ENCODE data around the gene CYP11A1.

CYP11A1 gene

DNA sequence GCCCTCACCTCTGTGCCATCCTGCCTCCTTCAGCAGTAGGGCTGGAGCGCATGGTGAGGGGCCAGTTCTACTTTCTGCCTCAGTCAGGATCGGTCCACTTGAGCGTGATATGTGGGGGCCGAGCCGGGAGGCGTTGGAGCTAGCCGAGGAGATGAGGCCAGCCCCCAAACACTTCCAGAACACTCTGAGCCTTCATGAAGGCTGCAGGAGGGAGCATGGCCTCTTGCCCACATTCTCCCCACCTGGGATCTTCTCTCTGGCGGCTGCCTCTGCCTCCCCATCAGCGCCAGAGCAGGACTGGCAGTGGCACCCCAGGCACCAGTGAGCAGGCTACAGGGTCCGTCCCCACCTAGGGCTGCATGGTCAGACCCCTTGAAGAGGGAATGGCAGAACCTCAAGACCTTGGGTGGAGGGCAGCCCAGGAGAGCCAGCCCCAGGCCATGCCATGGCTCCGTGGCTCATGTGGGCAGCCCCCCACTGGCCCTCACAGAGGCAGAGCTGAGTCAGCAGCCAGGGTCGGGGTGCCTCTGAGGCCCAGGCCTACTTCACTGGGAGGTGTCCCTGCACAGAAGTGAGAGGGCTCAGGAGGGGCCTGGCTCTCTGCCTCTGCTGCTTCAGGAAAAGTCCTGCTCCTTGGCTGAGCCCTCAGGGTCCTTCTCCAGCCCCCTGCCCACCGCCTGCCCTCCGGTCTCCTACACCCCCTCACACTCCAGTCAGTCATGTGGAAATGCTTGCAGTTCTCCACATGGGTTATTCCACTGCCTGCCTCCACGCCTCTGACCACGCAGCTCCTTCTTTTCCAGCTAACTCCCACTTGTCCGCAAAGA lies 28.1 kb upstream of the CYP11A1 start:
- no peak overlapping the region for H3K4me2 ChIP-seq (ENCODE audit: low read depth, low read length)
- no peak overlapping the region for H3K9ac ChIP-seq (ENCODE audit: low read length)
- TF ChIP-seq EZH2 (optimal IDR thresholded peaks at IDR 0.05; ENCODE audit: low read depth, low read length) (no peak), EZH2phosphoT487 (IDR thresholded peaks at IDR 0.05; ENCODE audit: low read length) (no peak)
- TF ChIP-seq, protein P1, sequence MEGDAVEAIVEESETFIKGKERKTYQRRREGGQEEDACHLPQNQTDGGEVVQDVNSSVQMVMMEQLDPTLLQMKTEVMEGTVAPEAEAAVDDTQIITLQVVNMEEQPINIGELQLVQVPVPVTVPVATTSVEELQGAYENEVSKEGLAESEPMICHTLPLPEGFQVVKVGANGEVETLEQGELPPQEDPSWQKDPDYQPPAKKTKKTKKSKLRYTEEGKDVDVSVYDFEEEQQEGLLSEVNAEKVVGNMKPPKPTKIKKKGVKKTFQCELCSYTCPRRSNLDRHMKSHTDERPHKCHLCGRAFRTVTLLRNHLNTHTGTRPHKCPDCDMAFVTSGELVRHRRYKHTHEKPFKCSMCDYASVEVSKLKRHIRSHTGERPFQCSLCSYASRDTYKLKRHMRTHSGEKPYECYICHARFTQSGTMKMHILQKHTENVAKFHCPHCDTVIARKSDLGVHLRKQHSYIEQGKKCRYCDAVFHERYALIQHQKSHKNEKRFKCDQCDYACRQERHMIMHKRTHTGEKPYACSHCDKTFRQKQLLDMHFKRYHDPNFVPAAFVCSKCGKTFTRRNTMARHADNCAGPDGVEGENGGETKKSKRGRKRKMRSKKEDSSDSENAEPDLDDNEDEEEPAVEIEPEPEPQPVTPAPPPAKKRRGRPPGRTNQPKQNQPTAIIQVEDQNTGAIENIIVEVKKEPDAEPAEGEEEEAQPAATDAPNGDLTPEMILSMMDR (IDR thresholded peaks at IDR 0.05; ENCODE audit: low read length), result no peak
- peaks cover 27% of the 10 kb centered on the region for H3K4me1 ChIP-seq (ENCODE audit: low read length)
- no peaks in the 10 kb centered on the region for H3K27me3 ChIP-seq (replicated peaks; ENCODE audit: insufficient read depth, low read length)
- no peaks in the 10 kb centered on the region for H3K36me3 ChIP-seq (replicated peaks; ENCODE audit: insufficient read depth, low read length)
- H3K79me2 ChIP-seq (ENCODE audit: low read length), result no peaks in the 10 kb centered on the region
- no peak for DNase-seq
- no peaks in the 10 kb centered on the region for H3K9me3 ChIP-seq (replicated peaks; ENCODE audit: insufficient read depth, low read length)
- no peak overlapping the region for H3K27ac ChIP-seq (ENCODE audit: low read length)
- no peaks in the 10 kb centered on the region for H4K20me1 ChIP-seq (ENCODE audit: insufficient read depth, low read length)
- no peak overlapping the region for H2AFZ ChIP-seq (ENCODE audit: low read length)
- no peaks in the 10 kb centered on the region for H3K9me2 ChIP-seq (replicated peaks; ENCODE audit: insufficient read depth, low read length)
- no peak overlapping the region for H3K4me3 ChIP-seq (ENCODE audit: low read length)
- H3F3A ChIP-seq (ENCODE audit: insufficient read depth, low read length), result peaks cover 6% of the 10 kb centered on the region

DNA sequence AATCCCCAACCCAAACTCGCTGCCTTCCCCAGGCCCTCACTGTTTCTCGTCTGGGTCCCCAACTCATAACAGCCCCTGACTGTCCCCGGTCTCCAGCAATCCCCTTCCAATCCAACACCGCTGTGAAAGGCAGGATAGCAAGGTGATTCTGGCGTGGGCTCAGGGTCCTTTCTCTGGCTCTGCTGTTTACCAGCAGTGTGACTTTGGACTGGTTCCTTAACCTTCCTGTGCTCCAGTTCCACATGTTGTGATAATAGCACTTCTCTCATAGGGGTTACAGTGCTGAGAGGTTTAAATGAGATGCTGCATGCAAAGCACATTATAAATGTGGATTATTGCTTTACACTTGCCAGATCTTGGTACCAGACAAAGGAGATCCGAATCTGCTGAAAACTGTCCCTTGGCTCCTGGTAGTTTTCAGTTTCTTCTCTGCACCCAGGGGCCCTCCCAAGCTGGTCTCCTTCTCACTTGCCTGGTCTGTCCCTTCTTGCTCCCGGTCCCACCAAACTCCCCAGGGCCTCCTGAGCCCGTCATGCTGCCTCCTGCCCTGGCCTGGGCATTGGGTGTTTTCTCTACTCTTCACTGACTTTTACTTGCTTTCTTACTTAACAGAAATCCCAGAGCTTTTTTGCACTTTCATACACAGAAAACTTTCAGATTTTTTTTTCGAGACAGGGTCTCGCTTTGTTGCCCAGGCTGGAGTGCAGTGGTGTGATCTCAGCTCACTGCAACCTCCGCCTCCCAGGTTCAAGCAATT lies 26.8 kb upstream of the CYP11A1 start:
- no peaks in the 10 kb centered on the region for H3K36me3 ChIP-seq (replicated peaks; ENCODE audit: insufficient read depth, low read length)
- peak; percentile 5 for DNase-seq
- no peaks in the 10 kb centered on the region for H3K9me3 ChIP-seq (replicated peaks; ENCODE audit: insufficient read depth, low read length)
- no peaks in the 10 kb centered on the region for H3F3A ChIP-seq (ENCODE audit: insufficient read depth, low read length)
- no peaks in the 10 kb centered on the region for H3K9me2 ChIP-seq (replicated peaks; ENCODE audit: insufficient read depth, low read length)
- no peak overlapping the region for H3K27ac ChIP-seq (ENCODE audit: low read length)
- no peaks in the 10 kb centered on the region for H4K20me1 ChIP-seq (ENCODE audit: insufficient read depth, low read length)
- H3K27me3 ChIP-seq (replicated peaks; ENCODE audit: insufficient read depth, low read length), result no peaks in the 10 kb centered on the region
- peaks cover 15% of the 10 kb centered on the region for H3K4me1 ChIP-seq (ENCODE audit: low read length)
- no peak overlapping the region for H3K9ac ChIP-seq (ENCODE audit: low read length)
- TF ChIP-seq EZH2 (optimal IDR thresholded peaks at IDR 0.05; ENCODE audit: low read depth, low read length), result no peak
- TF ChIP-seq, protein P1 (IDR thresholded peaks at IDR 0.05; ENCODE audit: low read length), result no peak
- no peak for TF ChIP-seq EZH2phosphoT487 (IDR thresholded peaks at IDR 0.05; ENCODE audit: low read length)
- no peak overlapping the region for H3K4me2 ChIP-seq (ENCODE audit: low read depth, low read length)
- H3K79me2 ChIP-seq (ENCODE audit: low read length), result no peaks in the 10 kb centered on the region
- H2AFZ ChIP-seq (ENCODE audit: low read length), result no peak overlapping the region
- no peak overlapping the region for H3K4me3 ChIP-seq (ENCODE audit: low read length)

DNA sequence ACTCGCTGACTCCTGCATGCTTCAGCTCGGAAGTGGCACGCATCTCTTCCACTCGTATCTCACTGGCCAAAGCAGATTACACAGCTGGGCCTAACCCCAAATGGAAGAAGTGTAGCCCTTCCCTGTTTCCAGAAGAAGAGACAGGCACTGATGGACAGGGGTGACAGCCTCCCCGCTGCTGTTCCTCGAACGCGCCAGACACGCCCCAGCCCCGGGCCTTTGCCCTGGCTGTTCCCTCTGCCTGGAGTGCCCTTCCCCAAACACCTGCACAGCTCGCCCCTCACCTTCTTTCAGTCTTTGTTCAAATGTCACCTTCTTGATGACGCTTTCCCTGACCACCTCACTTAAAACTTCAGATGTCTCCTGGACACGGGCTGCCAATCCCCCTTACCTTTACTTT lies 26.0 kb upstream of the CYP11A1 start:
- no peaks in the 10 kb centered on the region for H3F3A ChIP-seq (ENCODE audit: insufficient read depth, low read length)

More for the DNA sequence above, 26.0 kb upstream of the CYP11A1 start:
- no peak overlapping the region for H3K9ac ChIP-seq (ENCODE audit: low read length)
- H3K27ac ChIP-seq (ENCODE audit: low read length), result no peak overlapping the region
- H3K79me2 ChIP-seq (ENCODE audit: low read length), result no peaks in the 10 kb centered on the region
- no peaks in the 10 kb centered on the region for H3K27me3 ChIP-seq (replicated peaks; ENCODE audit: insufficient read depth, low read length)
- H3K4me3 ChIP-seq (ENCODE audit: low read length), result no peak overlapping the region
- peak; percentile 4 for DNase-seq
- H3K4me2 ChIP-seq (ENCODE audit: low read depth, low read length), result no peak overlapping the region
- H4K20me1 ChIP-seq (ENCODE audit: insufficient read depth, low read length), result no peaks in the 10 kb centered on the region
- no peak for TF ChIP-seq EZH2phosphoT487 (IDR thresholded peaks at IDR 0.05; ENCODE audit: low read length)
- TF ChIP-seq EZH2 (optimal IDR thresholded peaks at IDR 0.05; ENCODE audit: low read depth, low read length), result no peak
- no peaks in the 10 kb centered on the region for H3K9me2 ChIP-seq (replicated peaks; ENCODE audit: insufficient read depth, low read length)
- H3K4me1 ChIP-seq (ENCODE audit: low read length), result peaks cover 15% of the 10 kb centered on the region
- no peaks in the 10 kb centered on the region for H3K9me3 ChIP-seq (replicated peaks; ENCODE audit: insufficient read depth, low read length)
- no peak overlapping the region for H2AFZ ChIP-seq (ENCODE audit: low read length)
- no peaks in the 10 kb centered on the region for H3K36me3 ChIP-seq (replicated peaks; ENCODE audit: insufficient read depth, low read length)

Data from MM.1S (cell line).